ENCODE results near the gene APP.

Gene APP

DNA sequence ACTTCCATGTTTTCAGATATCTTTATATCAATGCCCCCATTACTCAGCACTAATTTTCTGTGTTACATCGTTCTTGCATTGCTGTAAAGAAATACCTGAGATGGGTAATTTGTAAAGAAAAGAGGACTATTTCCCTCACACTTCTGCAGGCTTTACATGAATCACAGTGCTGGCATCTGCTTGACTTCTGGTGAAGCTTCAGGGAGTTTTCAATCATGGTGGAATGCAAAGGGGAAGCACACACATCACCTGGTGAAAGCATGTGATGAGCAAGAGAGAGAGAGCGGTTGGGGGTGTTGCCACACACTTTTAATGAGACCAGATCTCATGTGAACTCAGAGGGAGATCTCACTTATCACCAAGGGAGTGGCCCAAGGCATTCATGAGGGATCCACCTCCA lies 14.9 kb upstream of the APP start:
- H3K36me3 ChIP-seq (ENCODE audit: control insufficient read depth, insufficient read depth, low read length), result no peaks in the 10 kb centered on the region
- H3K27me3 ChIP-seq (ENCODE audit: control insufficient read depth, insufficient read depth, low read length, poor library complexity, severe bottlenecking), result no peaks in the 10 kb centered on the region
- H3K4me3 ChIP-seq (ENCODE audit: insufficient read depth, low read depth, low read length), result no peak overlapping the region
- H3K4me1 ChIP-seq (ENCODE audit: control insufficient read depth, insufficient read depth, low read length), result no peaks in the 10 kb centered on the region
- 83 to 94% methylated on average over 1 to 2 of the region's 2 CpGs for WGBS, 2 experiments
- no peak overlapping the region for H3K27ac ChIP-seq (ENCODE audit: insufficient read depth, low read depth, low read length, poor library complexity, severe bottlenecking)
- H3K9me3 ChIP-seq (ENCODE audit: control insufficient read depth, low read length), result peaks cover 3% of the 10 kb centered on the region

GRCh38 chr21:26185021-26185420 lies 14.5 kb upstream of the APP start:
- Histone ChIP-seq H3K4me3 (ENCODE audit: insufficient read depth, low read depth, low read length) (no peak overlapping the region), H3K9me3 (ENCODE audit: control insufficient read depth, low read length) (peaks cover 3% of the 10 kb centered on the region), H3K27me3 (ENCODE audit: control insufficient read depth, insufficient read depth, low read length, poor library complexity, severe bottlenecking) (no peaks in the 10 kb centered on the region), H3K27ac (ENCODE audit: insufficient read depth, low read depth, low read length, poor library complexity, severe bottlenecking) (no peak overlapping the region), H3K36me3 (ENCODE audit: control insufficient read depth, insufficient read depth, low read length) (no peaks in the 10 kb centered on the region), H3K4me1 (ENCODE audit: control insufficient read depth, insufficient read depth, low read length) (no peaks in the 10 kb centered on the region)
- WGBS, 2 experiments, result 87 to 95% methylated on average over 2 of the region's 2 CpGs

- H3K27ac ChIP-seq (ENCODE audit: insufficient read depth, low read depth, low read length, poor library complexity, severe bottlenecking), result no peak overlapping the region
- H3K4me3 ChIP-seq (ENCODE audit: insufficient read depth, low read depth, low read length), result no peak overlapping the region
- peaks cover 3% of the 10 kb centered on the region for H3K9me3 ChIP-seq (ENCODE audit: control insufficient read depth, low read length)
- WGBS, 2 experiments, result 88 to 94% methylated on average over 4 of the region's 4 CpGs
- H3K36me3 ChIP-seq (ENCODE audit: control insufficient read depth, insufficient read depth, low read length), result no peaks in the 10 kb centered on the region
- peaks cover 8% of the 10 kb centered on the region for H3K4me1 ChIP-seq (ENCODE audit: control insufficient read depth, insufficient read depth, low read length)
- no peaks in the 10 kb centered on the region for H3K27me3 ChIP-seq (ENCODE audit: control insufficient read depth, insufficient read depth, low read length, poor library complexity, severe bottlenecking)
Measured at GRCh38 chr21:26179501-26179900, 8.9 kb upstream of the APP start.

- H3K4me1 ChIP-seq (ENCODE audit: control insufficient read depth, insufficient read depth, low read length), result peaks cover 8% of the 10 kb centered on the region
- no peaks in the 10 kb centered on the region for H3K9me3 ChIP-seq (ENCODE audit: control insufficient read depth, low read length)
- H3K27me3 ChIP-seq (ENCODE audit: control insufficient read depth, insufficient read depth, low read length, poor library complexity, severe bottlenecking), result no peaks in the 10 kb centered on the region
- no peak overlapping the region for H3K4me3 ChIP-seq (ENCODE audit: insufficient read depth, low read depth, low read length)
- no peaks in the 10 kb centered on the region for H3K36me3 ChIP-seq (ENCODE audit: control insufficient read depth, insufficient read depth, low read length)
- no peak overlapping the region for H3K27ac ChIP-seq (ENCODE audit: insufficient read depth, low read depth, low read length, poor library complexity, severe bottlenecking)
- WGBS, 2 experiments, result 92 to 93% methylated on average over 5 of the region's 5 CpGs
Measured at GRCh38 chr21:26177746-26178426, 7.3 kb upstream of the APP start.

- Histone ChIP-seq H3K27me3 (ENCODE audit: control insufficient read depth, insufficient read depth, low read length, poor library complexity, severe bottlenecking) (no peaks in the 10 kb centered on the region), H3K36me3 (ENCODE audit: control insufficient read depth, insufficient read depth, low read length) (no peaks in the 10 kb centered on the region), H3K4me1 (ENCODE audit: control insufficient read depth, insufficient read depth, low read length) (peaks cover 8% of the 10 kb centered on the region), H3K9me3 (ENCODE audit: control insufficient read depth, low read length) (no peaks in the 10 kb centered on the region), H3K27ac (ENCODE audit: insufficient read depth, low read depth, low read length, poor library complexity, severe bottlenecking) (no peak overlapping the region), H3K4me3 (ENCODE audit: insufficient read depth, low read depth, low read length) (no peak overlapping the region)
- 92 to 96% methylated on average over 5 of the region's 5 CpGs for WGBS, 2 experiments
Measured at GRCh38 chr21:26177187-26177586, 6.6 kb upstream of the APP start.

GRCh38 chr21:26171258-26172100 lies 909 bp upstream of the APP start:
- Histone ChIP-seq H3K27me3 (ENCODE audit: control insufficient read depth, insufficient read depth, low read length, poor library complexity, severe bottlenecking) (peaks cover 8% of the 10 kb centered on the region), H3K27ac (ENCODE audit: insufficient read depth, low read depth, low read length, poor library complexity, severe bottlenecking) (no peak overlapping the region), H3K4me1 (ENCODE audit: control insufficient read depth, insufficient read depth, low read length) (peaks cover 12% of the 10 kb centered on the region), H3K9me3 (ENCODE audit: control insufficient read depth, low read length) (no peaks in the 10 kb centered on the region), H3K4me3 (ENCODE audit: insufficient read depth, low read depth, low read length) (peak overlapping the region; percentile 97), H3K36me3 (ENCODE audit: control insufficient read depth, insufficient read depth, low read length) (no peaks in the 10 kb centered on the region)
- WGBS, 2 experiments, result 51 to 53% methylated on average over 17 of the region's 17 CpGs

- Histone ChIP-seq H3K9me3 (ENCODE audit: control insufficient read depth, low read length) (no peaks in the 10 kb centered on the region), H3K4me1 (ENCODE audit: control insufficient read depth, insufficient read depth, low read length) (peaks cover 20% of the 10 kb centered on the region), H3K27ac (ENCODE audit: insufficient read depth, low read depth, low read length, poor library complexity, severe bottlenecking) (peak overlapping the region; percentile 74), H3K27me3 (ENCODE audit: control insufficient read depth, insufficient read depth, low read length, poor library complexity, severe bottlenecking) (peaks cover 8% of the 10 kb centered on the region), H3K36me3 (ENCODE audit: control insufficient read depth, insufficient read depth, low read length) (no peaks in the 10 kb centered on the region), H3K4me3 (ENCODE audit: insufficient read depth, low read depth, low read length) (peak overlapping the region; percentile 97)
- WGBS, 2 experiments, result 0 to 1% methylated on average over 80 of the region's 80 CpGs
Measured at GRCh38 chr21:26169611-26170470, 729 bp downstream of the APP start.

DNA sequence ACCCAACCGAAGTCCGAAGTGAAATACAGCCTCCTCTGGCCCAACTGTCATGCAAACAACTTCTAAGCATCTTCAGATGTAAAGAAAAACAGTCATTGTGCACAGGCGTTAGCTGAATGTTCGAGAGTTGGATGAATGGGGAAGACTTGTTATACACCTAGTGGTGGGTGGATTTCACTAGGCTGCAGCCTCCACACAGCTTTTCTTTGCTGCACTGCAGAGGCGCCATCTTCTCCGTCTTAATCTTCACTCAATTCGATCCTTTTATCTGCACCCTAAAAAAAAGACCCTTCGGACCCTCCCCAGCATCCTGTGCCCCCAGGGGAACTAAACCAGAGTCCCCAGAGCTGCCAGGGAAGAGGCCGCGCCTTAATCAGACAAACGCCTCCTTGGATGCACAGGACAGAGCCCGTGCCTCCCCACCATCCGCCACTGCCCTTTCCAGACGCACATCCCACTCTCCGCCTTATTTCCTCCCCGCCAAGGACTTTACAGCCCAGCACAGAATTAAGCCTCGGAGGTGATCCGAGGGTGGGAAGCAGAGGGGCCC lies 1.4 kb downstream of the APP start:
- H3K27me3 ChIP-seq (ENCODE audit: control insufficient read depth, insufficient read depth, low read length, poor library complexity, severe bottlenecking), result peaks cover 8% of the 10 kb centered on the region
- no peaks in the 10 kb centered on the region for H3K9me3 ChIP-seq (ENCODE audit: control insufficient read depth, low read length)
- 0% methylated on average over 18 of the region's 18 CpGs for WGBS, 2 experiments

DNA sequence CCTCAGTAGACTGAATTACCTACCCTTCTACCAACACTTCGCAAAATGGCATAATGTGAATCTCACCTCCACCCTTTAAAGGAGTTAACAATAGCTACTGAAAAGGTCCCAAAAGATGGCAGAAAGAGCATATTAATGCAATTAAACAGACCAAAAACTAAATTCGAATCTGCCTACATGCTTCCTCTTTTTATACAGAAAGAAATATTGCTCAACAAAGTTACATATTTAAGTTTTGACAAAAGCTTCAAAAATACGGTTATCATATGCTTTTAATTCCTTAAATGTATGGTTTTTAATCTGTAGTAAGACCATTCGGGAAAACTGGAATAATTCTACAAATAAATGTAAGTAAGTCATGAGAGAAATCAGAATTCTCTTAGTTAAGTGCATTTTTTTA lies 2.2 kb downstream of the APP start:
- Histone ChIP-seq H3K36me3 (ENCODE audit: control insufficient read depth, insufficient read depth, low read length) (no peaks in the 10 kb centered on the region), H3K4me3 (ENCODE audit: insufficient read depth, low read depth, low read length) (peak overlapping the region; percentile 97), H3K4me1 (ENCODE audit: control insufficient read depth, insufficient read depth, low read length) (peaks cover 20% of the 10 kb centered on the region), H3K9me3 (ENCODE audit: control insufficient read depth, low read length) (no peaks in the 10 kb centered on the region), H3K27me3 (ENCODE audit: control insufficient read depth, insufficient read depth, low read length, poor library complexity, severe bottlenecking) (peaks cover 8% of the 10 kb centered on the region), H3K27ac (ENCODE audit: insufficient read depth, low read depth, low read length, poor library complexity, severe bottlenecking) (no peak overlapping the region)
- WGBS, 2 experiments, result 9 to 36% methylated on average over 2 to 4 of the region's 4 CpGs

More for the DNA sequence above, 1.4 kb downstream of the APP start:
- Histone ChIP-seq H3K36me3 (ENCODE audit: control insufficient read depth, insufficient read depth, low read length) (no peaks in the 10 kb centered on the region), H3K27ac (ENCODE audit: insufficient read depth, low read depth, low read length, poor library complexity, severe bottlenecking) (peak overlapping the region; percentile 74), H3K4me1 (ENCODE audit: control insufficient read depth, insufficient read depth, low read length) (peaks cover 20% of the 10 kb centered on the region), H3K4me3 (ENCODE audit: insufficient read depth, low read depth, low read length) (peak overlapping the region; percentile 97)
